HTERT RPE-1 (cell line): ENCODE results near the gene DENND4A.
"Not testable (repeated sequence)": the region's sequence is repeated elsewhere in the genome, so short reads cannot be mapped to it uniquely, and the experiment has no call there.

Experiments
- in situ Hi-C: fragments of 300-500 bp; cut with MboI; formaldehyde crosslinking; loops from 4 replicates; pipeline ENCODE4 v1.14.3; 2020; ENCODE audit warnings: low sequenced_read_pairs

Gene DENND4A

GRCh38 chr15:65639509-65639908 lies 152.6 kb downstream of the DENND4A start:
- in situ Hi-C loops, result no loop called here

GRCh38 chr15:65638681-65639089 lies 153.4 kb downstream of the DENND4A start:
- in situ Hi-C loops, result no loop called here

- in situ Hi-C loops, result no loop called here
Observed at GRCh38 chr15:65638109-65638508, 154.0 kb downstream of the DENND4A start.

GRCh38 chr15:65634356-65634755 lies 157.7 kb downstream of the DENND4A start:
- in situ Hi-C loops, result no loop called here

DNA sequence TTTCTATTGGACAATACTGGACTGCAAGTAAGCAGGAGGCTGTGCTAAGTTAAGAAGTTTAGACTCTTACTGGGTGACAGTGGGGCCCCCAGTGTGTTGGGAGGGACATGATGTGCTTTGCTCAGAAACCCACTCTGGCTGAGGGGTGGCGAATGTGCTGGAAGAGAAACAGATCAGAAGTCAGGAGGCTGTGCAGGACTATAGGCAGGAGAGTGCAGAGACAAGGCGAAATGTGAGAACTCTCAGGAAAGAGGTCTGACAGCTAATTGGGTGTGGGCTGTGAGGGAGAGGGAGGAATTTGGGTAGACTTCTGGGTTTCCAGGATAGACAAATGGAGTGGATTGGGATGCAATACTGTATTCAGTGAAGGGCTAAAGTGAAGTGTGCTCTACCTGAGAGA lies 158.3 kb downstream of the DENND4A start:
- in situ Hi-C loops, result no loop called here

GRCh38 chr15:65632780-65633375 lies 159.2 kb downstream of the DENND4A start:
- in situ Hi-C loops, result no loop called here

DNA sequence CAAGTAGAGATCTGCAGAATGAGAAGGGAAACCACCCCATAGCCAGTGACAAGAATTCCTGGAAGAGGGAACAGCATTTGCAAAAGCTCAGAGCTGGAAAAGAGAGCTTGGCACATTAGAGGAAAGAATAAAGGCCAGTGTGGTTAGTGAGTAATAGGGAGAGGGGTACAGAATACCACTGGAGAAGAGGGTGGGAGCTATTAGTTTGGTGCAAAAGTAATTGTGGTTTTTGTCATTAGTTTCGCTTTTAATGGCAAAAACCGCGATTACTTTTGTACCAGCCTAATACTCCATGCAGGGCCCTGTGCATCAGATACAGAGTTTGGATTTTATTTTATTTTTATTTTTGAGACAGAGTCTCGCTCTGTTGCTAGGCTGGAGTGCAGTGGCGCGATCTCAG lies 160.6 kb downstream of the DENND4A start:
- in situ Hi-C loops, result no loop called here

GRCh38 chr15:65630760-65631159 lies 161.3 kb downstream of the DENND4A start:
- in situ Hi-C loops, result no loop called here

DNA sequence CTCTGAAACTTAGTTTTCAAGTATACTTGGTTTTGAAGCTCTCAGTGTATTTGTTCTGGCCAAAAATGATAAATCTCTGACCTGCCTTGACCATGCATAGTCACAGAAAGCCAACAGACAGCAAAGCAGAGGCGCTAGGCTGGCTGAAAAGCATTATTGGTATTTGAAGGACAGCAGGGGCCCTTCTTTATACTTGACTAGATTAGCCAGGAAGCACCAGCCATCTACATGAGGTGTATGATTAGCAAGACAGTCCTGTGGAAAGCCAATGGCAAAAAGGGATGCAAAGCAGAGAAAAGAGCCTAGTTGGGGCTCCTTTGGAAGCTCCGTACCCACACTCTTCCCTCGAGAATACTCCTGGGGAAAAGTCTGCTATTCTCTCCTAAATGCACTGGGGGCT lies 162.5 kb downstream of the DENND4A start:
- in situ Hi-C loops, result no loop called here

- in situ Hi-C loops, result no loop called here
Observed at GRCh38 chr15:65626856-65627255, 165.2 kb downstream of the DENND4A start.

GRCh38 chr15:65623103-65623502 lies 169.0 kb downstream of the DENND4A start:
- in situ Hi-C loops, result no loop called here

- in situ Hi-C loops, result no loop called here
Observed at GRCh38 chr15:65621638-65622037, 170.5 kb downstream of the DENND4A start, which contains the start of gene SLC24A1. SLC24A1 (plus strand) TSS chr15:65621938; CDS start chr15:65624081, 2,143 bp downstream.

- in situ Hi-C loops, result no loop called here
Observed at GRCh38 chr15:65620833-65621232, 171.3 kb downstream of the DENND4A start.

DNA sequence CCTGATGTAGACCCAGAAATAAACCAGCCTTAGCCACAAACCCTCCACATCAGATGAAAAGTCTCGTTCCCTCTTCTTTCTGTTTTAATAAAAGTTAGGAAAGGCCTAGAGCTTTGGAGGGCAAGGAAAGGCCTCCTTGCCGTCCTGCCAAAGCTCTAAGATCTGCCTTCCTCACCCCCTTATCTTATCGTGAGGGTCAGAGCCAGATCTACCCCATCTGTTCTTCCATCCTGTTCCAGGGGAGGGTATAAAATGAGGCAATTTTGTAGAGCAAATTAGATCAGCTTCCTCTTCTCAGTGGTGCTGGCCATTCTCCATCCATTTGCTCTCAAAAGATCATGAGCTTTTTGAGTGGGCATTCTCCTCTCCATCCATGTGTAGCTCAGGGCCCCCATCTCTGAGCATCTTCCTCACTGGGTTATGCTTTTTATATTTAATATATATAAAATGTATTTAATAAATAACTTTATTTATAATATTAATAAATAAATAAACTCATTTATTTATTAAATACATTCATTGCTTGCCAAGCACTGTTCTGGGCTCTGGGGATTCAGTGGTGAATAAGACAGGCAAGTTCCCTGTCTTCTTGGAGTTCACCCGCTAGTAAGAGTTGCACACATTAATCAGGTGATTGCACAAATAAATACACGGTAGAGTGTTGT lies 172.3 kb downstream of the DENND4A start:
- in situ Hi-C loops, result no loop called here

- in situ Hi-C loops, result no loop called here
Observed at GRCh38 chr15:65618560-65619109, 173.5 kb downstream of the DENND4A start.

DNA sequence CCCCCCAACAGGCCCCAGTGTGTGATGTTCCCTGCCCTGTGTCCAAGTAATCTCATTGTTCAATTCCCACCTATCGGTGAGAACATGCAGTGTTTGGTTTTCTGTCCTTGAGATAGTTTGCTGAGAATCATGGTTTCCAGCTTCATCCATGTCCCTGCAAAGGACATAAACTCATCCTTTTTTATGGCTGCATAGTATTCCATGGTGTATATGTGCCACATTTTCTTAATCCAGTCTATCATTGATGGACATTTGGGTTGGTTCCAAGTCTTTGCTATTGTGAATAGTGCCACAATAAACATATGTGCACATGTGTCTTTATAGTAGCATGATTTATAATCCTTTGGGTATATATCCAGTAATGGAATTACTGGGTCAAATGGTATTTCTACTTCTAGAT lies 176.2 kb downstream of the DENND4A start:
- in situ Hi-C loops, result not testable (repeated sequence)

DNA sequence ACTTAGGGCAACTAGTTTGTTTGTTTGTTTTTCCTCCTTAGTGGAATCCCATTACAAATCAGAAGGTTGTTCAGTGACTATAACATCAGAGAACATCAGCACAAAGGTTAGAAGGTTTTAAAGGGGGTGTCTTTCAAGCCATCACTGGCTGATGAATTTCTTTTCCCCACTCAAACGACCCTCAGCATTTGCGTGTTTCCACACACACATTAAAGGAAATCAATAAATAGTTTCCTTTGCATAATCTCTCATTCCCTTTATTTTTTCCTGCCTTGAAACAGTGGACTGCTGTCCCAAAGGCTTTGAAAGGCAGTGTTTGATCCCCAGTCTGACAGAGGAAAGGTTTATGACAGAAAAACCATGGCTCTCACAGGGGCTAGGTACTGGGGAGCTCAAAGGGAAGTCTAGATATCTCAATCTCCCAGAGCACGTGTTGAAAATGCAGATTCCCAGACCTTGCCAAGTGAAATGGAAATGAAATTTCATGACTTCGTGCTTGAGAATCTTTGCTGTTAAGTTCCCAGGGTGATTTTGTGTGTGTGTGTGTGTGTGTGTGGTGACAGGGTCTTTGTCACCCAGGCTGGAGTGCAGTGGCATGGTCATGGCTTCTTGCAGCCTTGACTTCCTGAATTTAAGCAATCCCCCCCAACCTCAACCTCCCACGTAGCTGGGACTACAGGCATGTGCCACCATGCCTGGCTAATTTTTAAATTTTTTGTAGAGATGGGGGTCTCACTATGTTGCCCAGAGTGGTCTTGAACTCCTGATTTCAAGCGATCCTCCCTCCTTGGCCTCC lies 178.9 kb downstream of the DENND4A start:
- in situ Hi-C loops, result no loop called here

DNA sequence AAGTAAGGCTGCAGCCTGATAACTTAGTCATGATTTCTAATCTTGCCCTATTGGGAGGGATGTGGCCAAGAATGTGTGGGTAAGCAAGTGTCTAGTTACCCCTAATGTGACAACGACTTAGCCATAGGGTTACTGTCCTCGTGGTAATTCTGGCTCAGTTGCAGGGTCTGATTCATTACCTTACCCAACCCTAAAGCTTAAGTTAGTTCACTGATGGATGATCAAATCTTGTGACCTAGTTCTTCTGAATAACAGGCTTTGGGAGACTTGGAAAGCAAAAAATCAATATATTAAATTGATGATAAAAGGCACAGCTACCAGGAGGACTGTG lies 179.5 kb downstream of the DENND4A start:
- in situ Hi-C loops, result no loop called here

GRCh38 chr15:65611888-65612615 lies 180.0 kb downstream of the DENND4A start:
- in situ Hi-C loops, result no loop called here

- in situ Hi-C loops, result no loop called here
Observed at GRCh38 chr15:65610871-65611718, 181.0 kb downstream of the DENND4A start, which contains the start of gene INTS14. INTS14 (minus strand) TSS chr15:65611131; CDS start chr15:65607380, 3,751 bp downstream.
